GM12864 (cell line): ENCODE measurements around the gene TAL2.

Experiments
- DNase-seq: peaks from one replicate; pipeline ENCODE4 v3.0.0-alpha.2; 2011; ENCODE audit warnings: low read depth
- H3K4me3 ChIP-seq: 2 replicates; pipeline ENCODE4 v1.5.1; 2011; ENCODE audit warnings: mild to moderate bottlenecking, low read depth, low read length, control low read depth
- TF ChIP-seq, protein P1 (sequence below): IDR thresholded peaks from 2 replicates; pipeline ENCODE4 v1.5.1; 2011; ENCODE audit warnings: low read depth, mild to moderate bottlenecking, moderate library complexity, low read length, control low read depth, inconsistent platforms; ENCODE audit errors: missing control alignments

The TAL2 gene

DNA sequence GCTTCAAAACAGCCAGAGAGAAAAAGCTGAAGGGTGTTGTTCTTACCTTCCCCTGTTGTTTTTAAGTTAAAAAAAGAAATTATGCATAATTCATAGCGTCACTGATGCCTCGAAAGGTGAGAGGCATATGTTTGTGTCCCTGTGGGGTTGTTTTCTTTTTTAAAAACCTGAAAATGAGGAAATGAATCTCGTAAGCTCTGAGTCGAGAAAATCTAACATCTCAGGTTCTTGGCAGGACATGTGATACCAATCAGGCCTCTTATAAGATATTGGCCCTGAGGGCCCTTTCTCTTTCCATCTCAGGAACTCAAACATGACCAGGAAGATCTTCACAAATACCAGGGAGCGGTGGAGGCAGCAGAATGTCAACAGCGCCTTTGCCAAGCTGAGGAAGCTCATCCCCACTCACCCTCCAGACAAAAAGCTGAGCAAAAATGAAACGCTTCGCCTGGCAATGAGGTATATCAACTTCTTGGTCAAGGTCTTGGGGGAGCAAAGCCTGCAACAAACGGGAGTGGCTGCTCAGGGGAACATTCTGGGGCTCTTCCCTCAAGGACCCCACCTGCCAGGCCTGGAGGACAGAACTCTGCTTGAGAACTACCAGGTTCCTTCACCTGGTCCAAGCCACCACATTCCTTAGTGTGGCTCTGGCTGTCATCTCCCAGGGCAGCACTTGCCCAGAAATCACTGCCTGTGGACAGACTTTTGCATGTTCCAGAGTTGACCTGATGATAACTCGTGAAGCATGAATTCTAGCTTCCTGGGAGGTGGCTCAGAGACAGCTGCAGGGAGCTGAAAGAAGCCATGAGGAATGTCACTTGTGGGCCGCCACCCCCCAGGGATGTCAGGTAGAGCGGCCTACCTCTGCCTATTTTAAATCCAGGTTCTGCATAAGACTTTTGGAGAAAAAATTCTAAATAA is at the start of gene TAL2:
TAL2 (plus strand) TSS at position 274 of the 921 bp plus-strand sequence; CDS start at position 314, 40 bp downstream.
- peak; percentile 47 for DNase-seq
- H3K4me3 ChIP-seq, result no peak within 1 kb of the TSS
- TF ChIP-seq, protein P1, sequence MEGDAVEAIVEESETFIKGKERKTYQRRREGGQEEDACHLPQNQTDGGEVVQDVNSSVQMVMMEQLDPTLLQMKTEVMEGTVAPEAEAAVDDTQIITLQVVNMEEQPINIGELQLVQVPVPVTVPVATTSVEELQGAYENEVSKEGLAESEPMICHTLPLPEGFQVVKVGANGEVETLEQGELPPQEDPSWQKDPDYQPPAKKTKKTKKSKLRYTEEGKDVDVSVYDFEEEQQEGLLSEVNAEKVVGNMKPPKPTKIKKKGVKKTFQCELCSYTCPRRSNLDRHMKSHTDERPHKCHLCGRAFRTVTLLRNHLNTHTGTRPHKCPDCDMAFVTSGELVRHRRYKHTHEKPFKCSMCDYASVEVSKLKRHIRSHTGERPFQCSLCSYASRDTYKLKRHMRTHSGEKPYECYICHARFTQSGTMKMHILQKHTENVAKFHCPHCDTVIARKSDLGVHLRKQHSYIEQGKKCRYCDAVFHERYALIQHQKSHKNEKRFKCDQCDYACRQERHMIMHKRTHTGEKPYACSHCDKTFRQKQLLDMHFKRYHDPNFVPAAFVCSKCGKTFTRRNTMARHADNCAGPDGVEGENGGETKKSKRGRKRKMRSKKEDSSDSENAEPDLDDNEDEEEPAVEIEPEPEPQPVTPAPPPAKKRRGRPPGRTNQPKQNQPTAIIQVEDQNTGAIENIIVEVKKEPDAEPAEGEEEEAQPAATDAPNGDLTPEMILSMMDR, result no peak

- TF ChIP-seq, protein P1, result no peak
Observed at GRCh38 chr9:105621001-105621400, 41.3 kb upstream of the TAL2 start.

GRCh38 chr9:105625088-105625487 is 37.2 kb upstream of the TAL2 start:
- no peak for DNase-seq
- H3K4me3 ChIP-seq, result no peak overlapping the region
- TF ChIP-seq, protein P1, result no peak

More at GRCh38 chr9:105621001-105621400, 41.3 kb upstream of the TAL2 start:
- DNase-seq, result no peak
- no peak overlapping the region for H3K4me3 ChIP-seq

GRCh38 chr9:105632807-105633206 is 29.4 kb upstream of the TAL2 start:
- no peak for DNase-seq
- H3K4me3 ChIP-seq, result no peak overlapping the region
- TF ChIP-seq, protein P1, result no peak

DNA sequence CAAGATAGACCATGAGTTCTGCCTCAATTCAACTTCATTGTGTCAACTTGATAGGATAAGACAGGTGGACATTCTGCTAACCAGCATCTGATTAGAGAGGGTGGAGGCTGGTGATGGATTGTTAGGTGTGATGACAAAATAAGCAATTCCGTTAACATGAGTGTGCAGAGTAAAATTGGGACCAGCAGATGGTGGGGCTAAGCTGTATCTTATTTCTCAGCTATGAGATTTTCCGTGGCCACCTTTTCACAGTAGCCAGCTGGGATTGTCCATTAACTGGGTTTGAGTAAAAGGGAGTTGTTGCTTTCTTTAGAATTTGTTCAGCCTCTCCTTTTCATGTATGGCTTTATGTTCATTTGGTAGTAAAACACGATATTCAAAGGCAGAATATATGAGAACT is 28.8 kb upstream of the TAL2 start:
- DNase-seq, result no peak
- no peak overlapping the region for H3K4me3 ChIP-seq
- TF ChIP-seq, protein P1, result no peak

DNA sequence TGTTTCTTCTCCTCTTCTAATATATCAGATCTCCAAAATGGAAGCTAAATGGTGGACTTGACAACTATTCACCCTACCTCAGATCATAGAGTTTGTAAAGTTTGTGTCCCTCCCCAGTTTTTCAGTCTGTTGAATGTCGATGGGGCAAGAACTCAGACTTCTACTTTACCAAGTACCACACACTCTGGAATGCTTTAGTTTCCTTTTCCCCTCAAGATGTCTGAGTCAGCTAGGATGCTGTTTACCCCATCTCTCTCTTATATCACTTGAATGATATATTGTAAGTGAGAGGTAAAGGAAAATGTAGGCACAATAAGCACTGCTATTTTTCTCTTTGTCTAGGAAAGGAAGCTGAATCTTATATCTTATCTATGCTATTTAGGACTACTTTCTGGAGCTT is 25.9 kb upstream of the TAL2 start:
- TF ChIP-seq, protein P1, result no peak
- DNase-seq, result no peak
- no peak overlapping the region for H3K4me3 ChIP-seq

DNA sequence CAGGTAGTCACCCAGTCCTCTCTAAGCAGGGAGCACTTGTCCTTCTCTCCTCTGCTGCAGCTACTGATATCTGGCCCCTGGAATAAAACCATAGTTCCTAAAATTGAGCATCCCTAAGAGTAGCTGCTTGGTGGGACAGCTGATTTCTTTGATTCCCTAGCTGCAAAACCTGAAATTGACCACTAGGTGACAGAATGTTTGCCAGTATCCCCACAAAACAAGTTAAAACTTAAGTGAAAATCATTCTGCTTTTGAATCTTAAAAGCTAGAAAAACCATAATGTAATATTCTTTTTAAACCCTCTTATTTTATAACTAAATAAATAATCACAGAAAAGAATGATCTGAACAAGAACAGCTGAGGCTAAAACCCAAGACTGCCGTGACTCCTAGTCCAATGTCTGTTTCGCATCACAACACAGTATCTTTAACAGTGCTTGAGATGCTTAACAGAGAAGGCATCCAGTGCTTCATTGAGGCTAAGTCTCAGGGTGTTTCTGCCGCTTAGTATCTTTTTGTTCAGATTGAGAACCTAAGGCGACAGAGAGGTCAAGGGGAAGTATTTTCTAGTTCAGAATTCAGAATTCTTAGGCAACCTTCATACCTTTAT is 24.4 kb upstream of the TAL2 start:
- TF ChIP-seq, protein P1, result peak; percentile 61
- DNase-seq, result no peak

More for the DNA sequence above, 24.4 kb upstream of the TAL2 start:
- no peak overlapping the region for H3K4me3 ChIP-seq
